Effector memory CD8-positive, alpha-beta T cell (primary cell): ENCODE measurements around the gene ANO8.
"Not testable (repeated sequence)": the region's sequence is repeated elsewhere in the genome, so short reads cannot be mapped to it uniquely, and the experiment has no call there.

Experiments used
- ATAC-seq: fragments of 150-1000 bp; cut with Tn5 transposase; replicated peaks from 2 replicates; pipeline ENCODE4 v1.10.0; 2021; ENCODE audit warnings: mild to moderate bottlenecking, moderate library complexity
- DNase-seq, 3 experiments: peaks; one replicate each; pipeline ENCODE4 v3.0.0; 2021
- H3K27ac Mint-ChIP-seq, 2 donors: one replicate each; pipeline ENCODE4 v1.8.0; 2022; ENCODE audit warnings: mild to moderate bottlenecking in 2 of 2, mixed read lengths in 2 of 2, moderate library complexity in 2 of 2
- H3K27me3 Mint-ChIP-seq, 2 donors: one replicate each; pipeline ENCODE4 v1.8.0; 2022; ENCODE audit warnings: mixed read lengths in 2 of 2
- H3K36me3 Mint-ChIP-seq: one replicate; pipeline ENCODE4 v1.8.0; 2022; ENCODE audit warnings: mild to moderate bottlenecking, moderate library complexity, mixed read lengths; ENCODE audit not compliant: insufficient read depth
- H3K4me1 Mint-ChIP-seq, 2 donors: one replicate each; pipeline ENCODE4 v1.8.0; 2022; ENCODE audit warnings: low read depth in 2 of 2, mixed read lengths in 2 of 2
- H3K4me3 Mint-ChIP-seq, 2 donors: one replicate each; pipeline ENCODE4 v1.8.0; 2022; ENCODE audit warnings: mild to moderate bottlenecking in 2 of 2, mixed read lengths in 2 of 2, moderate library complexity in 2 of 2
- H3K9me3 Mint-ChIP-seq, 2 donors: one replicate each; pipeline ENCODE4 v1.8.0; 2022; ENCODE audit warnings: mixed read lengths in 2 of 2

ANO8 gene

GRCh38 chr19:17293605-17294004, 41.0 kb downstream of the ANO8 start:
- Mint-ChIP-seq H3K36me3 (no peaks in the 10 kb centered on the region), H3K27ac (no peak overlapping the region), H3K9me3 (no peaks in the 10 kb centered on the region), H3K27me3 (no peaks in the 10 kb centered on the region), H3K4me1 (peaks cover 5 to 6% of the 10 kb centered on the region in 2 donors), H3K4me3 (no peak overlapping the region)
- DNase-seq: no peak
- no peak for ATAC-seq

- ATAC-seq (peak; percentile 95), DNase-seq (peak; percentile 78 to 85 (median 79))
- Mint-ChIP-seq H3K27ac (peak overlapping the region in 1 of 2 donors; percentile 75), H3K4me3 (peak overlapping the region; percentile 87 to 93), H3K36me3 (no peaks in the 10 kb centered on the region), H3K9me3 (no peaks in the 10 kb centered on the region), H3K4me1 (peaks cover 5 to 6% of the 10 kb centered on the region in 2 donors), H3K27me3 (no peaks in the 10 kb centered on the region)
These were observed 42.2 kb downstream of the ANO8 start for GRCh38 chr19:17292301-17293074.

GRCh38 chr19:17289489-17289888, 45.2 kb downstream of the ANO8 start:
- H3K9me3 Mint-ChIP-seq: no peaks in the 10 kb centered on the region
- DNase-seq (no peak), ATAC-seq (no peak)
- peaks cover 5 to 6% of the 10 kb centered on the region in 2 donors for H3K4me1 Mint-ChIP-seq
- no peaks in the 10 kb centered on the region for H3K27me3 Mint-ChIP-seq
- no peak overlapping the region for H3K27ac Mint-ChIP-seq
- H3K36me3 Mint-ChIP-seq: no peaks in the 10 kb centered on the region
- no peak overlapping the region for H3K4me3 Mint-ChIP-seq

GRCh38 chr19:17286752-17287151, 47.9 kb downstream of the ANO8 start:
- Mint-ChIP-seq H3K27me3 (peaks cover 0 to 4% of the 10 kb centered on the region in 2 donors), H3K27ac (no peak overlapping the region), H3K4me3 (no peak overlapping the region), H3K36me3 (no peaks in the 10 kb centered on the region), H3K9me3 (no peaks in the 10 kb centered on the region), H3K4me1 (peaks cover 8 to 9% of the 10 kb centered on the region in 2 donors)
- no peak for DNase-seq
- no peak for ATAC-seq

GRCh38 chr19:17286263-17286662, 48.4 kb downstream of the ANO8 start:
- DNase-seq: no peak
- no peak overlapping the region for H3K4me3 Mint-ChIP-seq
- H3K27ac Mint-ChIP-seq: no peak overlapping the region
- peaks cover 0 to 4% of the 10 kb centered on the region in 2 donors for H3K27me3 Mint-ChIP-seq
- H3K4me1 Mint-ChIP-seq: peaks cover 9 to 11% of the 10 kb centered on the region in 2 donors
- H3K9me3 Mint-ChIP-seq: no peaks in the 10 kb centered on the region
- ATAC-seq: no peak
- H3K36me3 Mint-ChIP-seq: peaks cover 2% of the 10 kb centered on the region

- DNase-seq (no peak), ATAC-seq (no peak)
- no peak overlapping the region for H3K4me3 Mint-ChIP-seq
- peaks cover 0 to 4% of the 10 kb centered on the region in 2 donors for H3K27me3 Mint-ChIP-seq
- H3K4me1 Mint-ChIP-seq: peaks cover 9 to 11% of the 10 kb centered on the region in 2 donors
- no peaks in the 10 kb centered on the region for H3K9me3 Mint-ChIP-seq
- H3K27ac Mint-ChIP-seq: no peak overlapping the region
- H3K36me3 Mint-ChIP-seq: peaks cover 3% of the 10 kb centered on the region
These were observed 49.1 kb downstream of the ANO8 start for GRCh38 chr19:17285415-17286135.

- Mint-ChIP-seq H3K4me3 (peak overlapping the region; percentile 25 to 83), H3K27ac (peak overlapping the region in 1 of 2 donors; percentile 60), H3K27me3 (peaks cover 0 to 4% of the 10 kb centered on the region in 2 donors), H3K9me3 (no peaks in the 10 kb centered on the region), H3K4me1 (peaks cover 9 to 11% of the 10 kb centered on the region in 2 donors), H3K36me3 (peaks cover 6% of the 10 kb centered on the region)
- no peak for DNase-seq
- ATAC-seq: no peak
These were observed 51.1 kb downstream of the ANO8 start for GRCh38 chr19:17283504-17283996.

GRCh38 chr19:17282488-17283125, 52.0 kb downstream of the ANO8 start:
- peak; percentile 92 for ATAC-seq
- Mint-ChIP-seq H3K27ac (no peak overlapping the region), H3K27me3 (peaks cover 0 to 4% of the 10 kb centered on the region in 2 donors)

GRCh38 chr19:17281391-17282304, 53.0 kb downstream of the ANO8 start, which contains the start of gene ANKLE1:
Gene ANKLE1 (plus strand): TSS chr19:17281901. CDS start chr19:17281921, 20 bp downstream.
- DNase-seq: peak in 1 of 3 experiments; percentile 33
- H3K27ac Mint-ChIP-seq: no peak within 1 kb of the TSS
- no peaks in the 10 kb centered on the region for H3K9me3 Mint-ChIP-seq
- peak; percentile 45 for ATAC-seq
- peaks cover 0 to 4% of the 10 kb centered on the region in 2 donors for H3K27me3 Mint-ChIP-seq
- peak within 1 kb of the TSS; percentile 78 to 83 for H3K4me3 Mint-ChIP-seq
- H3K36me3 Mint-ChIP-seq: peaks cover 14% of the 10 kb centered on the region
- peaks cover 9 to 11% of the 10 kb centered on the region in 2 donors for H3K4me1 Mint-ChIP-seq

More at GRCh38 chr19:17282488-17283125, 52.0 kb downstream of the ANO8 start:
- no peaks in the 10 kb centered on the region for H3K9me3 Mint-ChIP-seq
- peaks cover 9 to 11% of the 10 kb centered on the region in 2 donors for H3K4me1 Mint-ChIP-seq
- H3K4me3 Mint-ChIP-seq: peak overlapping the region; percentile 78 to 83
- H3K36me3 Mint-ChIP-seq: peaks cover 6% of the 10 kb centered on the region
- peak; percentile 68 to 73 (median 71) for DNase-seq

- peaks cover 25% of the 10 kb centered on the region for H3K36me3 Mint-ChIP-seq
- DNase-seq (no peak), ATAC-seq (no peak)
- peaks cover 0 to 4% of the 10 kb centered on the region in 2 donors for H3K27me3 Mint-ChIP-seq
- H3K4me3 Mint-ChIP-seq: no peak overlapping the region
- peak overlapping the region in 1 of 2 donors; percentile 29 for H3K27ac Mint-ChIP-seq
- H3K9me3 Mint-ChIP-seq: no peaks in the 10 kb centered on the region
- H3K4me1 Mint-ChIP-seq: peaks cover 9 to 11% of the 10 kb centered on the region in 2 donors
These were observed 55.2 kb downstream of the ANO8 start for GRCh38 chr19:17279436-17279835.

GRCh38 chr19:17275441-17276175, 59.0 kb downstream of the ANO8 start:
- DNase-seq (no peak), ATAC-seq (no peak)
- no peaks in the 10 kb centered on the region for H3K27me3 Mint-ChIP-seq
- H3K4me1 Mint-ChIP-seq: peaks cover 0 to 2% of the 10 kb centered on the region in 2 donors
- no peak overlapping the region for H3K27ac Mint-ChIP-seq
- no peaks in the 10 kb centered on the region for H3K9me3 Mint-ChIP-seq
- no peak overlapping the region for H3K4me3 Mint-ChIP-seq
- peaks cover 56% of the 10 kb centered on the region for H3K36me3 Mint-ChIP-seq

- H3K36me3 Mint-ChIP-seq: peaks cover 60% of the 10 kb centered on the region
- H3K9me3 Mint-ChIP-seq, H3K27ac Mint-ChIP-seq, DNase-seq, H3K4me3 Mint-ChIP-seq, H3K27me3 Mint-ChIP-seq, ATAC-seq, H3K4me1 Mint-ChIP-seq: not testable (repeated sequence)
These were observed 59.8 kb downstream of the ANO8 start for GRCh38 chr19:17274892-17275291.
